Astrocyte of the hippocampus (primary cell): ENCODE data around the gene ERBB2.
A peak's percentile ranks its signal among the peaks of the same experiment; 100 is the strongest.
"Not testable (repeated sequence)": the region's sequence is repeated elsewhere in the genome, so short reads cannot be mapped to it uniquely, and the experiment has no call there.

Source experiments
- DNase-seq: peaks from one replicate; pipeline ENCODE4 v3.0.0; 2011; ENCODE audit warnings: low read depth, low spot score

Gene ERBB2

GRCh38 chr17:39678340-39679116 lies 21.3 kb upstream of the ERBB2 start:
- no peak for DNase-seq

- no peak for DNase-seq
Measured at GRCh38 chr17:39679521-39680192, 20.2 kb upstream of the ERBB2 start.

GRCh38 chr17:39683295-39683939 lies 16.4 kb upstream of the ERBB2 start:
- no peak for DNase-seq

GRCh38 chr17:39684369-39685192 lies 15.3 kb upstream of the ERBB2 start:
- no peak for DNase-seq

GRCh38 chr17:39687101-39687545 lies 12.7 kb upstream of the ERBB2 start:
- no peak for DNase-seq

- DNase-seq, result peak; percentile 95
Measured at GRCh38 chr17:39687546-39688474, 12.1 kb upstream of the ERBB2 start, which contains the start of gene PGAP3. Gene PGAP3, minus strand, starts transcription at chr17:39688057. Its CDS starts 43 bp downstream, at chr17:39688014.

GRCh38 chr17:39688475-39688835 lies 11.4 kb upstream of the ERBB2 start:
- no peak for DNase-seq

GRCh38 chr17:39688945-39689344 lies 10.9 kb upstream of the ERBB2 start:
- no peak for DNase-seq

- no peak for DNase-seq
Measured at GRCh38 chr17:39694593-39694992, 5.3 kb upstream of the ERBB2 start.

- DNase-seq, result no peak
Measured at GRCh38 chr17:39695089-39695474, 4.8 kb upstream of the ERBB2 start.

- DNase-seq, result no peak
Measured at GRCh38 chr17:39696731-39697130, 3.1 kb upstream of the ERBB2 start.

GRCh38 chr17:39697961-39698360 lies 1.9 kb upstream of the ERBB2 start:
- no peak for DNase-seq

- DNase-seq, result not testable (repeated sequence)
Measured at GRCh38 chr17:39699157-39699817, 577 bp upstream of the ERBB2 start.

- peak; percentile 65 for DNase-seq
Measured at GRCh38 chr17:39700148-39700987, 504 bp downstream of the ERBB2 start.

GRCh38 chr17:39701012-39701783 lies 1.3 kb downstream of the ERBB2 start:
- no peak for DNase-seq

GRCh38 chr17:39701784-39702422 lies 2.0 kb downstream of the ERBB2 start:
- DNase-seq, result no peak

- DNase-seq, result peak; percentile 32
Measured at GRCh38 chr17:39702901-39703893, 3.3 kb downstream of the ERBB2 start.
